A549 (cell line): ENCODE results near the gene PROX1.

Experiments used
- CEBPB ChIP-seq, 2 experiments: fragments of >200 bp in 1 of 2; sonication (Bioruptor Twin) in 1 of 2; formaldehyde crosslinking in 1 of 2; IDR thresholded peaks; 2 replicates each; pipeline ENCODE4 v1.6.1; 2012 to 2016
- CTCF ChIP-seq: fragments of >200 bp; sonication (Bioruptor Twin); formaldehyde crosslinking; IDR thresholded peaks from 3 replicates; pipeline ENCODE4 v1.5.1; 2016
- EP300 ChIP-seq, 2 experiments: fragments of >200 bp; sonication (Bioruptor Twin); formaldehyde crosslinking; IDR thresholded peaks; 2 replicates in 1 of 2; 3 replicates in 1 of 2; pipeline ENCODE4 v1.6.1; 2016 to 2017
- POLR2A ChIP-seq: IDR thresholded peaks from 2 replicates; pipeline ENCODE4 v1.6.1; 2012; ENCODE audit warnings: mild to moderate bottlenecking, low read length
- RNF2 ChIP-seq: fragments of 200-600 bp; sonication (generic); IDR thresholded peaks from 2 replicates; pipeline ENCODE4 v1.6.1; 2016; ENCODE audit warnings: low read depth, mild to moderate bottlenecking, antibody characterized with exemption, moderate library complexity, borderline replicate concordance

DNA sequence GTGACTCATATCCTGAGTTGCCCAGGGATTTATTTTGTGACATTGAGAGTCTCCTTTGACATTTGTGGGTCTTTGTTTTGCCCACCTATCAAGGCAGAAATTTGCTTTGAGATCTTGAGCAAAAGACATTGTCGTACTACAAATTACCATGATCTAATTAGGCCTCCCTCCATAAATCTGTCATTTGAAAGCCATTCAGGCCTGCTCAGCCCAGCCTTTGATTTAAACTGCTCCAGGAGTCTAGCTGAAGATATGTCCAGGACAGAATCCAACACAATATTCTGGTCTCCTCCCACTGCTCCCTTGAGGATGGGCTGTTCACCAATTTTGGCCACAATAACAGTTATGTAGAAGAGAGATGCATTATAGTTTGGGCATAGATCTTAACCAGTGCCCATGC lies 86.7 kb downstream of the PROX1 start:
- TF ChIP-seq EP300 (IDR thresholded peaks at IDR 0.05) (no peak), CTCF (no peak), CEBPB (IDR thresholded peaks at IDR 0.05) (no peak), RNF2 (no peak), POLR2A (no peak)
